Stimulated activated CD8-positive, alpha-beta memory T cell treated with anti-CD3 and anti-CD28 coated beads, Interleukin-12 subunit alpha, Interleukin-12 subunit beta, amount 100 ng/mL, for 1 hour (primary cell): ENCODE results near the gene POU6F1.
"Not testable (repeated sequence)": the region's sequence is repeated elsewhere in the genome, so short reads cannot be mapped to it uniquely, and the experiment has no call there.

ENCODE experiments used
- DNase-seq: peaks from one replicate; pipeline ENCODE4 v3.0.0-alpha.2; 2020; ENCODE audit warnings: low read depth

Gene POU6F1

GRCh38 chr12:51227112-51227511, 9.2 kb upstream of the POU6F1 start:
- not testable (repeated sequence) for DNase-seq

DNA sequence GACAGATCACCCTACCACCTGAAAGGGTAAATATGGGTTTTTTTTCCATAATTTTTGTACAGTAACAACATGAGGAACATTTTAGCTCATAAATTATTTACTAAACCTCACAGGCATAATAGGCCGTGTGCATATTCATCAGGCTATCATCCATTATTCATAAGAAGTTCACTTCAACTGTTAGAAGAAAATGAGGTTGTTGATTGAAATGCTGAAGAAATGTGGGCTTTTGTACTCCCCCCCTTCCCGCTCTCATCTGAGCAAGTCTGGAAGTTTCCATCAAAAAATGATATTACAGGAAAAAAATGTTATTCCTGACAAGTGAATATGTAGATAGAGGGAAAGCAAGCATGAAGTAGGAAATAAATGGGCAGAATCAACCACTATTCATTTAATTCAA, 7.9 kb upstream of the POU6F1 start:
- no peak for DNase-seq

DNA sequence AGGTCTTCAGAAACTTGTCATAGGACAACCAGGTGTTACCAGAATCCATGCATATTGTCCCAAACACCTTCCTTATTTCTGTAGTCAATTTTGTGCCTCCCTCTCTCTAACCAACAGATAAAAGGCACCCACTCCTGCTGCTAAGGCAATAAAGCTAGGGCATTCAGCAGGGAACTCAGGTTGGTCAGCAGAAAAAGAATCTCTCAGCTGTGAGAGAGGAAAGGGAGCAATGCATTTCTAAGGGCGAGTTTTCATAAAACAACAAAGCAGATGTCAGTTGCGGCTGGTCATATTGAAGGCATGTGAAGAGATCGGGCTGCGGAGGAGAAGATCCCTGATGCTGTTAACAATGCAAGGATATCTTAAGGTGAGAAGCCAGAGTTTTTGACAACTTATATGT, 7.4 kb upstream of the POU6F1 start:
- DNase-seq: no peak

GRCh38 chr12:51224625-51225024, 6.8 kb upstream of the POU6F1 start:
- DNase-seq: no peak

DNA sequence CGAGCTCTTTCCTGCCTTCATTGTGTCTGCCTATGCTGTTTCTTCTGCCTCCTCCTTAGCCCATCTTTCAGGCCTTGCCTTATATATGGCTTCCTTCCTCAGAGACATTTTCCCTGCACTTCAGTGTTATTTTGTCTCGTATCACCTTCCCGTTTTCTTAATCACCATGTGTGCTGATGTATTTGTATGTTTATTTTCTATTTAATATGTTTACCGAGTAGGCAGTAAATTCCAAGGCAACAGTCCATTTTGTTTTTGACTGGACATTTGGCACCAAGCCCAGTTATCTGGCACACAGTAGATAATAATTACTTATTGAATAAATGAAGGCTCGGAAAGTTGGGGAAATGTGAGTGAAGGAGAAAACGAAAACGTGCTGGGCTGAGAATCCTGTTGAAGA, 4.6 kb upstream of the POU6F1 start:
- no peak for DNase-seq

GRCh38 chr12:51219857-51220256, 2.0 kb upstream of the POU6F1 start:
- DNase-seq: not testable (repeated sequence)

DNA sequence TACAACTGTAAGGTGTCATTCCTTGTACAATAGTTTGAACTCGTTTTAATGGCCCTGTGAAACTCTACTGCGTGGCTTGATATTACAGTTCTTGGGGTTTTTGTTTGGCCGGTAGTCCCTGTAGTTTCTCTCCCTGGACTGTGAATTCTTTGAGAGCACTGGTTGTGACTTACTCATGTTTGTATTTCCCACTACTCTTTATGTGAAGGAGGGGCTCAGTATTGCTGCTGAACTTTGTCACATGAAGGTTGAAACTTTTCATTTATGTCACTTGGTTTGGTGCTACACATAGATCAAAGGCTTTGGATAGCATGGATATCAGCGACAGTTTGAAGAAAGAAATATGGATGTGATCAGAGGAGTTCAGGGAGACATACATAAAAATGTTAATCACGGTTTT, 1.5 kb upstream of the POU6F1 start:
- no peak for DNase-seq

- DNase-seq: no peak
Observed at GRCh38 chr12:51218607-51219161, 822 bp upstream of the POU6F1 start.

GRCh38 chr12:51217133-51217967, 512 bp downstream of the POU6F1 start:
- peak; percentile 23 for DNase-seq

GRCh38 chr12:51216642-51217041, 1.2 kb downstream of the POU6F1 start:
- DNase-seq: no peak

GRCh38 chr12:51214895-51215294, 3.0 kb downstream of the POU6F1 start:
- DNase-seq: no peak

GRCh38 chr12:51210690-51211395, 7.0 kb downstream of the POU6F1 start:
- DNase-seq: no peak

- DNase-seq: no peak
Observed at GRCh38 chr12:51209259-51209658, 8.6 kb downstream of the POU6F1 start.

GRCh38 chr12:51208016-51208660, 9.7 kb downstream of the POU6F1 start:
- DNase-seq: no peak

GRCh38 chr12:51205350-51205749, 12.5 kb downstream of the POU6F1 start:
- DNase-seq: no peak

DNA sequence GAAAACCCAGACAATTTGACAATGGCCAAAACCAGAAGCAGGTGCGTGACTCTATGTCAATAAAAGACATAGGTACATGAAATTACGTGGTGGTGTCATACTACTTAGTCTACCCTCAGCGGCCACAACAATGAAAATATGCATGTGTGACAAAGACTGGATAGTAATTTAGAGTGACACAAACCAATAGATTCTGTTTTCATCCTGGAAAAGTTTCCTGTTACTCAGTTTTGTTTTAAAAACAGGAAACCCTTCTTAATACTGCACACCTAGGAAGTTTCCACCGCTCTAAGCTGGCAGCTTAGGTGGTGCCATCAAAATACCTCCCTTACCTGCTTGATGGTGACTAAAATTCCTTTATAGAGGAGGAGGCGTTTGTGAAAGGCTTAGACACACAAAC, 15.1 kb downstream of the POU6F1 start:
- no peak for DNase-seq

DNA sequence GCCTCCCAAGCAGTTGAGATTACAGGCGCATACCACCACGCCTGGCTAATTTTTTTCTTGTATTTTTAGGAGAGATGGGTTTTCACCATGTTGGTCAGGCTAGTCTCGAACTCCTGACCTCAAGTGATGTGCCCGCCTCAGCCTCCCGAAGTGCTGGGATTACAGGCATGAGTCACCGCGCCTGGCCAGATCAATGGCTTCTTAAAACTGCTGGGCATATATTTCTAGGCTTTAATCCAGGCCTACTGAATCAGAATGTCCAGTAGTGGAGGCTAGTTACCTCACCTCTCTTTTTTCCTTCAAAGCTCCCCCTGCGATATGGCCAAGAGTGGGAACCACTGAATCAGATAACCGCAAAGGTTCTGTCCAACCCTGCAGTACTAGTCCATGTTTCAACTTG, 17.1 kb downstream of the POU6F1 start:
- no peak for DNase-seq

- no peak for DNase-seq
Observed at GRCh38 chr12:51200156-51200555, 17.7 kb downstream of the POU6F1 start.

- no peak for DNase-seq
Observed at GRCh38 chr12:51199366-51199945, 18.4 kb downstream of the POU6F1 start.

DNA sequence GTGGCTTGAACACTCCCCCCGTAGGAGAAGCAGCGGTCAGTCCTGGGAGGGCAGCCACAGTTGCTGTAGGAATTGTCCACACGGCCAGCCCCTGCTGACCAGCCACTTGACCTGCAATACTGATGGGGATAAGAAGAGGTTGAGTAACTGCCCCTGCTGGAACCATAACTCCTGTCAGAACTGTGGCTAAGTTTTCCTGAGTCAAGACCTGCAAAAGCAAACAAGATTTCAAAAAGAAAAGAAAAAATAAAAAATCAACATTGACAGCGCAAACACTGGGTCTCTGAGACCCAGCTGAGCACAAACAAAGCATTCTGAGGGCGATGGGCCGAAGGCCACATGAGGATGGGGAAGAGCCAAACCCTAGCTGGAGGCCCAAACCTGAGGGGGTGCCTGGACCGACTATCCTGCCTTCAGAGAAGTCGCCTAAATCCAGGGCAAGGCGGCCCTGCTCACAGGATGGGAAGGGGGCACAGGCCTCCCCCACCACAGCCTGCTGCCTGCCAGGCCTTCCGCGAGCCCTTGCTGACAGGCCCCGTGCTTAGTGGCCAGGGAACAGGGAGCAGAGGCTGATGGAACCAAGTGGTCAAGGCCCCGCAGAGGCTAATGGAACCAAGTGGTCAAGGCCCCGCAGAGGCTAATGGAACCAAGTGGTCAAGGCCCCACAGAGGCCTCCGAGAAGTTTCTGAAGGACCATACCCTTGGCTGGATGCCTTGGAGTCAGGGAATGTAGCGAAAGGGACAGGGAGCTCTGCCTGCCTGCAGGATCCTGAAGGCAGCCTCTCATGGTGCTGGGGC, 19.1 kb downstream of the POU6F1 start:
- no peak for DNase-seq

DNA sequence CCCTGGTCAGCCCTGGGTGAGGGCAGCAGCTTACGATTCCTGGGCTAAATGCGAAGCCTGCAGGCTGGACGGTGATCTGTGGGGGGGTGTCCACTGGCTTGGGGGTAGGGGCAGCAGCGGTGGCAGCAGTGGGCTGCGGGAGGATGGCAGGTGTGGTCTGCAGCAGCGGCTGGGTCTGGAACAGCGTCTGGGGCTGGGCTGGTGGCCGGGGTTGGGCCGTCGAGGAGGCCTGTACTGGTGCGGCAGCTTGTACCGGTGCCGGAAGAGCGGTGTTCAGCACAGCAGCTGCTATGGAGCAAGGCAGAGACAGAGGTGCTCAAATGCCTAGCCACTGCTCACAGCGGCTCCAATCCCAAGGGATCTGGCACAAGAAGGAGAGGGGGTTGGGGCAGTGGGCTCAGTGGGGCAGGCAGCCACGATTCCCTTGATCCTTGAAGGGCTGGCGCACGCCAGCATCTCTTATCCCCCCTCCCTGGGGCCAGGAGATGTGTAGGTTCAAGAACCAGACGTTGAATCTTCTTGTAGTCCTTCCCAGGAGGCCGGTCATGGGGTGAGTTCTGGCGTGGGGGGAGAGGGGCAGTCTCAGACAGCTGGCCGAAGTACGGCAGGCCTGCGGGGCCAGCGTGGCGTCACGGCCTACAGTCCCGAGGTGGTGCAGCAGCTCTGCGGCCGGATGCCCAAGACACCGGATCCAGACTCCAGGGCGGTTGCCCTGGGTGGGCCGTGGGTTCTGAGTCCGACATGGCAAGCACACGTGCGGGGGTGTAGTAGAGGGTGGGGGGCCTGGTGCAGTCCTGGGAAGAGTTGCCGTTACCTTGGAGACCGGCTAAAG, 19.9 kb downstream of the POU6F1 start:
- DNase-seq: no peak
